ENCODE measurements around the gene CHMP3. TPM values are rescaled to one million over a fixed set of nuclear protein-coding genes. Genes with fewer than 3 reads are reported as not detected.

Gene CHMP3
- total and polyA plus RNA-seq, 2 of the 8 experiments (the other 6 are each of a cell fraction or from before 2014, with no cell fraction given) = 11.7 to 21.9 TPM

- Histone ChIP-seq H4K20me1 (replicated peaks in 1 of 2; ENCODE audit: control insufficient read depth in 1 of 2, insufficient read depth in 2 of 2, low read length in 2 of 2) (peaks cover 0 to 3% of the 10 kb centered on the region in 2 experiments), H2AFZ (ENCODE audit: low read length) (no peak overlapping the region), H3K14ac (ENCODE audit: insufficient read length) (no peak overlapping the region), H3K4me3 (ENCODE audit: extremely low read depth in 1 of 4, insufficient read depth in 2 of 4, low read depth in 3 of 4, low read length in 4 of 4) (no peak overlapping the region), H3K56ac (replicated peaks; ENCODE audit: insufficient read length, low read depth, low read length) (no peak overlapping the region), H3K4me2 (ENCODE audit: insufficient read depth in 1 of 2, low read depth in 2 of 2, low read length in 2 of 2) (no peak overlapping the region), H3K27me3 (replicated peaks in 1 of 4; ENCODE audit: control insufficient read depth in 3 of 4, extremely low read depth in 1 of 4, insufficient read depth in 3 of 4, low read length in 3 of 4) (no peaks in the 10 kb centered on the region), H2AK5ac (ENCODE audit: low read depth, low read length) (no peak overlapping the region), H3K79me1 (ENCODE audit: low read depth, low read length) (no peaks in the 10 kb centered on the region), H3K9me3 (ENCODE audit: insufficient read depth in 2 of 2, low read depth in 1 of 2, low read length in 1 of 2) (no peaks in the 10 kb centered on the region), H3K79me2 (ENCODE audit: control insufficient read depth in 1 of 2, insufficient read depth in 2 of 2, low read length in 2 of 2) (no peaks in the 10 kb centered on the region), H2BK12ac (ENCODE audit: low read depth, low read length) (no peak overlapping the region), H4K91ac (replicated peaks; ENCODE audit: insufficient read length, low read length) (no peak overlapping the region), H4K8ac (ENCODE audit: extremely low read depth, insufficient read depth, low read length) (no peak overlapping the region), H3K27ac (ENCODE audit: low read depth, low read length) (no peak overlapping the region), H3K4me1 (replicated peaks in 1 of 4; ENCODE audit: control insufficient read depth in 3 of 4, insufficient read depth in 4 of 4, low read length in 3 of 4) (no peaks in the 10 kb centered on the region), H3K4ac (replicated peaks; ENCODE audit: insufficient read length, low read depth, low read length) (no peak overlapping the region), H2BK5ac (ENCODE audit: low read depth, low read length) (no peak overlapping the region), H4K5ac (ENCODE audit: insufficient read length, low read depth, low read length) (no peak overlapping the region), H2BK15ac (ENCODE audit: low read length) (no peak overlapping the region), H2BK120ac (replicated peaks; ENCODE audit: low read depth, low read length) (no peak overlapping the region), H3K9ac (replicated peaks in 1 of 4; ENCODE audit: extremely low read depth in 1 of 4, low read depth in 3 of 4, low read length in 3 of 4) (no peak overlapping the region), H3K23me2 (ENCODE audit: low read depth, low read length) (no peaks in the 10 kb centered on the region), H3K23ac (ENCODE audit: insufficient read length) (no peak overlapping the region), H3K36me3 (ENCODE audit: control insufficient read depth in 2 of 4, insufficient read depth in 4 of 4, low read length in 3 of 4) (peaks cover 18 to 77% (median 59%) of the 10 kb centered on the region in 4 experiments), H3K18ac (ENCODE audit: extremely low read depth, low read length) (no peak overlapping the region), H2BK20ac (ENCODE audit: low read length) (no peak overlapping the region)
- FAIRE-seq = no peak
- ChIA-PET CTCF (ENCODE audit: partially characterized antibody) (no interaction called here), POLR2A (ENCODE audit: partially characterized antibody) (no interaction called here)
- 92% methylated on average over 3 of the region's 3 CpGs; no CpG with 5 or more reads in 1 of the 2 experiments for WGBS, 2 experiments (ENCODE audit: extremely low coverage in 1 of 2, insufficient coverage in 1 of 2, insufficient read length in 1 of 2, insufficient replicate concordance in 2 of 2, low coverage in 1 of 2, low lambda C conversion rate in 2 of 2, missing lambda C conversion rate in 1 of 2)
- DNase-seq (ENCODE audit: low read depth in 1 of 2, low spot score in 2 of 2) = no peak
- TF ChIP-seq SP4 (IDR thresholded peaks at IDR 0.05; ENCODE audit: low read length) (no peak), RAD21 (IDR thresholded peaks at IDR 0.05 in 1 of 2, conservative IDR thresholded peaks at IDR 0.05 in 1 of 2; ENCODE audit: low read depth in 2 of 2, low read length in 2 of 2) (no peak), E2F6 (IDR thresholded peaks at IDR 0.05) (no peak), CHD2 (IDR thresholded peaks at IDR 0.05; ENCODE audit: low read length) (no peak), TAF7 (optimal IDR thresholded peaks at IDR 0.05; ENCODE audit: borderline replicate concordance, low read depth, low read length) (no peak), EP300 (IDR thresholded peaks at IDR 0.05; ENCODE audit: borderline replicate concordance in 1 of 2, low read depth in 2 of 2, low read length in 2 of 2) (no peak), CBX5 (IDR thresholded peaks at IDR 0.05; ENCODE audit: low read depth, low read length) (no peak), YY1 (IDR thresholded peaks at IDR 0.05; ENCODE audit: low read depth, low read length) (no peak), RBBP5 (IDR thresholded peaks at IDR 0.05; ENCODE audit: borderline replicate concordance, low read depth, low read length) (no peak), CTCF (IDR thresholded peaks at IDR 0.05; ENCODE audit: control extremely low read depth in 1 of 3, insufficient read depth in 1 of 3, low read depth in 1 of 3, low read length in 3 of 3) (no peak), EGR1 (IDR thresholded peaks at IDR 0.05; ENCODE audit: borderline replicate concordance, low read depth, low read length) (no peak)
These were observed 78.9 kb downstream of the CHMP3 start for GRCh38 chr2:86484385-86484784.

Data from H1 (cell line).